GF-D8 (cell line): ENCODE measurements around the gene TNPO1.
A peak's percentile ranks its signal among the peaks of the same experiment; 100 is the strongest.
"Not testable (repeated sequence)": the region's sequence is repeated elsewhere in the genome, so short reads cannot be mapped to it uniquely, and the experiment has no call there.

Experiments
- DNase-seq: peaks from one replicate; lab custom pipeline; 2025; lab: John Stamatoyannopoulos, UW

TNPO1 gene

GRCh38 chr5:72816284-72817075, at the start of gene TNPO1:
Gene TNPO1, plus strand, starts transcription at chr5:72816661. Its CDS starts 77 bp downstream, at chr5:72816738.
- peak; percentile 33 for DNase-seq

GRCh38 chr5:72767289-72768010, 49.0 kb upstream of the TNPO1 start:
- DNase-seq, result no peak

- DNase-seq, result no peak
Measured at GRCh38 chr5:72770266-72770665, 46.2 kb upstream of the TNPO1 start.

GRCh38 chr5:72776684-72777083, 39.8 kb upstream of the TNPO1 start:
- no peak for DNase-seq

- DNase-seq, result no peak
Measured at GRCh38 chr5:72779520-72779919, 36.9 kb upstream of the TNPO1 start.

GRCh38 chr5:72783354-72783753, 33.1 kb upstream of the TNPO1 start:
- DNase-seq, result no peak

- no peak for DNase-seq
Measured at GRCh38 chr5:72784129-72784528, 32.3 kb upstream of the TNPO1 start.

- no peak for DNase-seq
Measured at GRCh38 chr5:72785801-72786200, 30.7 kb upstream of the TNPO1 start.

GRCh38 chr5:72786676-72787075, 29.8 kb upstream of the TNPO1 start:
- no peak for DNase-seq

GRCh38 chr5:72788866-72789505, 27.5 kb upstream of the TNPO1 start:
- no peak for DNase-seq

GRCh38 chr5:72790186-72790585, 26.3 kb upstream of the TNPO1 start:
- DNase-seq, result no peak

- DNase-seq, result not testable (repeated sequence)
Measured at GRCh38 chr5:72792662-72793061, 23.8 kb upstream of the TNPO1 start.

- no peak for DNase-seq
Measured at GRCh38 chr5:72796001-72796400, 20.5 kb upstream of the TNPO1 start.

- DNase-seq, result no peak
Measured at GRCh38 chr5:72799721-72800120, 16.7 kb upstream of the TNPO1 start.

- DNase-seq, result not testable (repeated sequence)
Measured at GRCh38 chr5:72808637-72809036, 7.8 kb upstream of the TNPO1 start.

GRCh38 chr5:72811849-72812248, 4.6 kb upstream of the TNPO1 start:
- no peak for DNase-seq

- no peak for DNase-seq
Measured at GRCh38 chr5:72812488-72812887, 4.0 kb upstream of the TNPO1 start.

GRCh38 chr5:72814104-72814503, 2.4 kb upstream of the TNPO1 start:
- DNase-seq, result no peak

- DNase-seq, result no peak
Measured at GRCh38 chr5:72814864-72815263, 1.6 kb upstream of the TNPO1 start.

- DNase-seq, result no peak
Measured at GRCh38 chr5:72815580-72816283, 729 bp upstream of the TNPO1 start.

GRCh38 chr5:72817076-72817481, 618 bp downstream of the TNPO1 start:
- DNase-seq, result no peak

- DNase-seq, result no peak
Measured at GRCh38 chr5:72817671-72818266, 1.3 kb downstream of the TNPO1 start.
